HepG2 (cell line): ENCODE measurements around the gene MGAT1. TPM values are rescaled to one million over a fixed set of nuclear protein-coding genes. Genes with fewer than 3 reads are reported as not detected.

Experiments
- AFF4 ChIP-seq: sonication (generic); formaldehyde crosslinking; IDR thresholded peaks from 2 replicates; pipeline ENCODE4 v1.4.0; 2020; ENCODE audit warnings: missing genetic modification reagents
- CBX1 ChIP-seq: IDR thresholded peaks from one replicate; pipeline ENCODE4 v1.6.1; 2016; ENCODE audit warnings: antibody characterized with exemption, low read depth
- CEBPB ChIP-seq: IDR thresholded peaks from 2 replicates; pipeline ENCODE4 v1.6.1; 2011; ENCODE audit warnings: low read depth, low read length, improper control_type of control experiment, borderline replicate concordance
- CENPBD1 ChIP-seq: sonication (generic); formaldehyde crosslinking; IDR thresholded peaks from 2 replicates; pipeline ENCODE4 v1.8.0; 2022; ENCODE audit warnings: missing genetic modification reagents, low read depth, mild to moderate bottlenecking, borderline replicate concordance
- DR1 ChIP-seq: sonication (generic); formaldehyde crosslinking; IDR thresholded peaks from 2 replicates; pipeline ENCODE4 v1.8.0; 2021; ENCODE audit warnings: mild to moderate bottlenecking, missing genetic modification reagents, inconsistent platforms
- FOSL2 ChIP-seq: sonication (generic); formaldehyde crosslinking; IDR thresholded peaks from 2 replicates; pipeline ENCODE4 v1.4.0; 2020; ENCODE audit warnings: missing genetic modification reagents
- GATA4 ChIP-seq: sonication (generic); IDR thresholded peaks from 2 replicates; pipeline ENCODE4 v1.6.1; 2016; ENCODE audit warnings: antibody characterized with exemption, low read depth, borderline replicate concordance
- MAF1 ChIP-seq: sonication (generic); formaldehyde crosslinking; IDR thresholded peaks from 2 replicates; pipeline ENCODE4 v1.5.0; 2020; ENCODE audit warnings: missing genetic modification reagents, borderline replicate concordance
- MBNL3 ChIP-seq: fragments of 250-450 bp; sonication (Bioruptor Pico); conservative IDR thresholded peaks from 2 replicates; pipeline ENCODE4 v1.8.0; 2022; ENCODE audit warnings: mild to moderate bottlenecking, inconsistent platforms
- MIER3 ChIP-seq: IDR thresholded peaks from 2 replicates; pipeline ENCODE4 v1.6.1; 2016; ENCODE audit warnings: missing compliant biosample characterization, borderline replicate concordance
- NAIF1 ChIP-seq: sonication (generic); formaldehyde crosslinking; IDR thresholded peaks from 2 replicates; pipeline ENCODE4 v1.5.0; 2020; ENCODE audit warnings: mild to moderate bottlenecking, missing genetic modification reagents, borderline replicate concordance
- RARG ChIP-seq: sonication (generic); formaldehyde crosslinking; IDR thresholded peaks from 2 replicates; pipeline ENCODE4 v1.4.0; 2020; ENCODE audit warnings: low read depth, mild to moderate bottlenecking, missing genetic modification reagents
- RFXANK ChIP-seq: IDR thresholded peaks from 2 replicates; pipeline ENCODE4 v1.6.1; 2016
- SOX5 ChIP-seq: IDR thresholded peaks from 2 replicates; pipeline ENCODE4 v1.6.1; 2016; ENCODE audit warnings: borderline replicate concordance
- ZNF354B ChIP-seq: sonication (generic); formaldehyde crosslinking; IDR thresholded peaks from 2 replicates; pipeline ENCODE4 v1.8.0; 2022; ENCODE audit warnings: mild to moderate bottlenecking, missing genetic modification reagents
- ZNF550 ChIP-seq: sonication (generic); formaldehyde crosslinking; IDR thresholded peaks from 2 replicates; pipeline ENCODE4 v1.4.0; 2020; ENCODE audit warnings: mild to moderate bottlenecking, missing genetic modification reagents, borderline replicate concordance
- ZNF720 ChIP-seq: sonication (generic); formaldehyde crosslinking; IDR thresholded peaks from 2 replicates; pipeline ENCODE4 v1.4.0; 2020; ENCODE audit warnings: missing genetic modification reagents
- ZNF788 ChIP-seq: sonication (generic); formaldehyde crosslinking; IDR thresholded peaks from 2 replicates; pipeline ENCODE4 v1.5.0; 2020; ENCODE audit warnings: mild to moderate bottlenecking, missing genetic modification reagents, borderline replicate concordance
- ZSCAN12 ChIP-seq: sonication (generic); formaldehyde crosslinking; IDR thresholded peaks from 2 replicates; pipeline ENCODE4 v1.9.0; 2021; ENCODE audit warnings: mild to moderate bottlenecking, missing genetic modification reagents
- polyA plus RNA-seq, 8 experiments: library from polyadenylated mRNA; depleted of rRNA in 3 of 8; stranded (reverse) in 7 of 8; unstranded in 1 of 8; fragments of >200 nt; fragmentation: Illumina TruSeq in 4 of 8; extraction: Trizol in 4 of 8; gene quantifications; 2 replicates each; pipeline versions ENCODE4 v1.2.1 to v1.2.3, GENCODE V29; 2011 to 2016; ENCODE audit warnings: low read depth in 4 of 8, missing spikeins in 1 of 8, mixed read lengths in 1 of 8; ENCODE audit not compliant: insufficient read depth in 1 of 8
- total RNA-seq, 5 experiments: library from RNA; depleted of rRNA; stranded (reverse); fragments of >200 nt; fragmentation: Illumina TruSeq; extraction: Trizol; gene quantifications; 2 replicates each; pipeline ENCODE4 v1.2.3, GENCODE V29; 2016; ENCODE audit warnings: low read depth in 1 of 5
- TF ChIP-seq, protein P1 (sequence below): sonication (generic); formaldehyde crosslinking; IDR thresholded peaks from 2 replicates; pipeline ENCODE4 v1.8.0; 2022; ENCODE audit warnings: missing genetic modification reagents, mild to moderate bottlenecking, moderate library complexity, borderline replicate concordance
- TF ChIP-seq, protein P2 (sequence below): sonication (generic); formaldehyde crosslinking; IDR thresholded peaks from 2 replicates; pipeline ENCODE4 v1.8.0; 2022; ENCODE audit warnings: missing genetic modification reagents, mild to moderate bottlenecking, borderline replicate concordance
- TF ChIP-seq, protein P3 (sequence below): IDR thresholded peaks from 2 replicates; pipeline ENCODE4 v1.6.1; 2016; ENCODE audit warnings: missing genetic modification reagents, missing compliant biosample characterization

The MGAT1 gene
- total and polyA plus RNA-seq, 2 of the 13 experiments (the other 11 are each of a cell fraction or from before 2014, with no cell fraction given): 50.1 to 55.3 TPM

GRCh38 chr5:180810210-180810958 is 7.8 kb upstream of the MGAT1 start (continued):
- TF ChIP-seq AFF4 (no peak), CBX1 (no peak), CEBPB (no peak), ZNF354B (CRISPR knock-in tag) (no peak), ZNF550 (0 out of 2 replicates have a peak, but pooled peaks have one; percentile 69), MIER3 (CRISPR knock-in tag) (0 out of 2 replicates have a peak, but pooled peaks have one; percentile 21), NAIF1 (CRISPR knock-in tag) (peak; percentile 66; the same call in 1 of the 2 replicates), MAF1 (CRISPR knock-in tag) (no peak), ZNF720 (CRISPR knock-in tag) (no peak), CENPBD1 (CRISPR knock-in tag) (no peak), RFXANK (CRISPR knock-in tag) (no peak), ZNF788 (CRISPR knock-in tag) (peak; percentile 33; the same call in 1 of the 2 replicates), ZSCAN12 (no peak), FOSL2 (CRISPR knock-in tag) (peak; percentile 29; the same call in 1 of the 2 replicates), MBNL3 (CRISPR knock-in tag) (no peak), RARG (0 out of 2 replicates have a peak, but pooled peaks have one; percentile 90), SOX5 (CRISPR knock-in tag) (peak; percentile 39; the same call in 1 of the 2 replicates), GATA4 (0 out of 2 replicates have a peak, but pooled peaks have one; percentile 19), DR1 (CRISPR knock-in tag) (no peak)
- TF ChIP-seq, protein P1, sequence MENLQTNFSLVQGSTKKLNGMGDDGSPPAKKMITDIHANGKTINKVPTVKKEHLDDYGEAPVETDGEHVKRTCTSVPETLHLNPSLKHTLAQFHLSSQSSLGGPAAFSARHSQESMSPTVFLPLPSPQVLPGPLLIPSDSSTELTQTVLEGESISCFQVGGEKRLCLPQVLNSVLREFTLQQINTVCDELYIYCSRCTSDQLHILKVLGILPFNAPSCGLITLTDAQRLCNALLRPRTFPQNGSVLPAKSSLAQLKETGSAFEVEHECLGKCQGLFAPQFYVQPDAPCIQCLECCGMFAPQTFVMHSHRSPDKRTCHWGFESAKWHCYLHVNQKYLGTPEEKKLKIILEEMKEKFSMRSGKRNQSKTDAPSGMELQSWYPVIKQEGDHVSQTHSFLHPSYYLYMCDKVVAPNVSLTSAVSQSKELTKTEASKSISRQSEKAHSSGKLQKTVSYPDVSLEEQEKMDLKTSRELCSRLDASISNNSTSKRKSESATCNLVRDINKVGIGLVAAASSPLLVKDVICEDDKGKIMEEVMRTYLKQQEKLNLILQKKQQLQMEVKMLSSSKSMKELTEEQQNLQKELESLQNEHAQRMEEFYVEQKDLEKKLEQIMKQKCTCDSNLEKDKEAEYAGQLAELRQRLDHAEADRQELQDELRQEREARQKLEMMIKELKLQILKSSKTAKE (CRISPR knock-in tag): peak; percentile 43
- TF ChIP-seq, protein P2, sequence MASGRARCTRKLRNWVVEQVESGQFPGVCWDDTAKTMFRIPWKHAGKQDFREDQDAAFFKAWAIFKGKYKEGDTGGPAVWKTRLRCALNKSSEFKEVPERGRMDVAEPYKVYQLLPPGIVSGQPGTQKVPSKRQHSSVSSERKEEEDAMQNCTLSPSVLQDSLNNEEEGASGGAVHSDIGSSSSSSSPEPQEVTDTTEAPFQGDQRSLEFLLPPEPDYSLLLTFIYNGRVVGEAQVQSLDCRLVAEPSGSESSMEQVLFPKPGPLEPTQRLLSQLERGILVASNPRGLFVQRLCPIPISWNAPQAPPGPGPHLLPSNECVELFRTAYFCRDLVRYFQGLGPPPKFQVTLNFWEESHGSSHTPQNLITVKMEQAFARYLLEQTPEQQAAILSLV (CRISPR knock-in tag): peak; percentile 13; the same call in 1 of the 2 replicates
- TF ChIP-seq, protein P3, sequence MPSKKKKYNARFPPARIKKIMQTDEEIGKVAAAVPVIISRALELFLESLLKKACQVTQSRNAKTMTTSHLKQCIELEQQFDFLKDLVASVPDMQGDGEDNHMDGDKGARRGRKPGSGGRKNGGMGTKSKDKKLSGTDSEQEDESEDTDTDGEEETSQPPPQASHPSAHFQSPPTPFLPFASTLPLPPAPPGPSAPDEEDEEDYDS (CRISPR knock-in tag): peak; percentile 62
